MV-4-11 (cell line): ENCODE measurements around the gene ILRUN.
A peak's percentile ranks its signal among the peaks of the same experiment; 100 is the strongest.
"Not testable (repeated sequence)": the region's sequence is repeated elsewhere in the genome, so short reads cannot be mapped to it uniquely, and the experiment has no call there.

Experiments used
- DNase-seq: peaks from one replicate; lab custom pipeline; 2025; lab: John Stamatoyannopoulos, UW

ILRUN gene

DNA sequence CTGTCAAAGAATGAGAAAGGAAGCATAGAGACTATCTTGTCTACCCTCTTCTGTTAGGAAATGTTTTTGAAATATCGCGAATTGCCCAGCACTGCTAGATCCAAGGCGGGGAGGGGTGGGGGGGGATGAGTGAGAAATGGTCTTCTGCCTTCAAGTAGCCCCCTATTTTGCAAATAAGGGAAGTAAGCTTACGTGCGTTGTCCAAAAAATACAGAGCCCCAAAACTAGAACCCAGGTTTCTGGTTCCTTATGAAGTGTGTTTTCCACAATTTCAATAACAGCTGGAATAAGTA is 923 bp upstream of the ILRUN start:
- no peak for DNase-seq

- peak; percentile 38 for DNase-seq
Measured at GRCh38 chr6:34696189-34696738, 303 bp downstream of the ILRUN start.

DNA sequence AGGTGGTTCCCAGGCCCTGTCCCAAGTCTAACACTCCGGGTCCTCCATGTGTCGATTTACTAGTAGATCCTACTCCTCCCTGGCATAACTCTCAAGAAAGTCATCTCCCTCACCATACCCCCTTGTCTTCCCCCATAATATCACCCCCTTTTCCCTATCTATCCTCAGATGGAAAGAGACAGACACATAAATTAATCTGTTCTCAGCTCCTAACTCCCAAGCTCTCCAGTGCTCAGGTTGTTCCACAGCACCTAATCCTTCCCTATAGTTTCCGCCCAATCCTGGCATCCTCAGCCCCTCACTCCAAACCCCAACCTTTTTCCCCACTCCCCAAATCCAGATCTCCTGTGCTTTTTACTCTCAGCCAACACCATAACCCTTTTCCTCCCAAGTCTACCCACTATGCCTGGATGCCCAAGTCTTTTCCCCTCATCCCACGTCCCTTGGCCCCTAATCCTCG is 808 bp downstream of the ILRUN start:
- no peak for DNase-seq

DNA sequence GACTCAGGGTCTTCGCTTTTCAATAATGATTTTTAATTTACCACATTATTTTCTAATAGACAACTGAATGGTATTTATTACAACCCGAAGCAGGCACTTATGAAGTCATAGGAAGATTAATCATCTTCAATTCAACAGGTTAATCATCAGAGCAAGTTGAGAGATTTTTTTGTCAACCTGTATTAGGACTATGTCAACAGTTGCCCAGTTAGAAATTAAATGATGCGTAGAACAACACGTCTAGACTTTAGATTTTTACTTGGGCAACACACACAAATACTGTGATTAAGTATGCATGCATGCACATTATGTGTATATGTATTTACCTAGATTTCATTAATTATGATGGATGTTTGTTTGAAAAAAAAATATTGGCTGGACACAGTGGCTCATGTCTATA is 4.3 kb downstream of the ILRUN start:
- no peak for DNase-seq

- DNase-seq, result no peak
Measured at GRCh38 chr6:34689742-34690141, 6.8 kb downstream of the ILRUN start.

DNA sequence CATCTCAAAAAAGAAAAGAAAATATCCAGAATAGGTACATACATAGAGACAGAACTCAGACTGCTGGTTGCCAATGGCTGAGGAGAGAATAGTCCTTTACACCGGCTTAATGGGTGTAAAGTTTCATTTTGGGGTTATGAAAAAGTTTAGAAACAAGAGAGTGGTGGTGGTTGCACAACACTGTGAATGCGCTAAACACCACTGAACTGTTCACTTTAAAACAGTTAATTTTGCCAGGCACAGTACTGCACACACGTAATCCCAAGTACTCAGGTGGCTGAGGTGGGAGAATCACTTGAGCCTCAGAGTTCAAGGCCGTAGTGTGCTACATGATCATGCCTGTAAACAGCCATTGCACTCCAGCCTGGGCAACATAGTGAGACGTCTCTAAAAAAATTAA is 7.6 kb downstream of the ILRUN start:
- peak; percentile 63 for DNase-seq

GRCh38 chr6:34684919-34685318 is 11.6 kb downstream of the ILRUN start:
- no peak for DNase-seq

GRCh38 chr6:34684364-34684763 is 12.2 kb downstream of the ILRUN start:
- no peak for DNase-seq

DNA sequence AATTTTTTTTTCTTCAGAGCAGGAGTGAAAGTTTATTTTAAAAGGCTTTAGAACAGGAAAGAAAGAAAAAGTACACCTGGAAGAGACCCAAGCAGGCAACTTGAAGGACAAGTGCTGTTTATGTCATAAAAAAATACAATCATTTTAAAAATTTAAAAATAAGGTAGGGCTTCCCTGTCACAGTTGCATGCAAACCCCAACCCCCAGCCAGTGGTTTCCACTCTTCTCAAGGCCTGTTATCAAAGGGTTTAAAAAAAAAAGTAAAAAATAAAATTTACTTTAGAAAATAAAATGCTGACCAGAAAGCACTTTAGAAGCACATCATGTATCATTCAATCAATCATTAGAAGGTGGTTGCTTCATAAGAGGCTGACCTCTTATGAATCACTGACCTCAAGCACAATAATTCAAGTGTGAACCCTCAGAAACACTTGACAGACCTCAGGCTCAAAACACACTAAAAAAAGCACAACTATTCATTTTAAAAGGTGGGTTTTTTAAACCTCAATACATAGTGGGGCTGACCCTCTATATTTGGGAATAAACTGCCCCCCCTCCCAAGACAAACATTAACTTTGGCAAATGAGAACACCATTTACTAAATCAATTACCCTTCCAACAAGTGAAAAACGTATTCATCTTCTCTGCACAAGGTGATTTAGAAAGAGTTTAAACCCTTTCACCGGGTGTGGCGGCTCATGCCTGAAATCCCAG is 15.6 kb downstream of the ILRUN start:
- DNase-seq, result peak; percentile 38

DNA sequence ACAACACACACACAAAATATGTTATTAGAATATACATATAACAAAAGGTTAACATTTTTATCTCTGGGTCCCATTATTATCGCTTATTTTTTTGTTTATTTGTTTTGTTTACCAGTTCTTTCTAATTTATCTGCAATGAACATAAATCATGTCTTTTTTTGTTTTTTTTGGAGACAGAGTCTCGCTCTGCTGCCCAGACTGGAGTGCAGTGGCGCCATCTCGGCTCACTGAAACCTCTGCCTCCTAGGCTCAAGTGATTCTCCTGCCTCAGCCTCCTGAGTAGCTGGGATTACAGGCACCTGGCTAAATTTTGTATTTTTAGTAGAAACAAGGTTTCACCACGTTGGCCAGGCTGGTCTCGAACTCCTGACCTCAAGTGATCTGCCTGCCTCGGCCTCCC is 16.3 kb downstream of the ILRUN start:
- DNase-seq, result not testable (repeated sequence)

DNA sequence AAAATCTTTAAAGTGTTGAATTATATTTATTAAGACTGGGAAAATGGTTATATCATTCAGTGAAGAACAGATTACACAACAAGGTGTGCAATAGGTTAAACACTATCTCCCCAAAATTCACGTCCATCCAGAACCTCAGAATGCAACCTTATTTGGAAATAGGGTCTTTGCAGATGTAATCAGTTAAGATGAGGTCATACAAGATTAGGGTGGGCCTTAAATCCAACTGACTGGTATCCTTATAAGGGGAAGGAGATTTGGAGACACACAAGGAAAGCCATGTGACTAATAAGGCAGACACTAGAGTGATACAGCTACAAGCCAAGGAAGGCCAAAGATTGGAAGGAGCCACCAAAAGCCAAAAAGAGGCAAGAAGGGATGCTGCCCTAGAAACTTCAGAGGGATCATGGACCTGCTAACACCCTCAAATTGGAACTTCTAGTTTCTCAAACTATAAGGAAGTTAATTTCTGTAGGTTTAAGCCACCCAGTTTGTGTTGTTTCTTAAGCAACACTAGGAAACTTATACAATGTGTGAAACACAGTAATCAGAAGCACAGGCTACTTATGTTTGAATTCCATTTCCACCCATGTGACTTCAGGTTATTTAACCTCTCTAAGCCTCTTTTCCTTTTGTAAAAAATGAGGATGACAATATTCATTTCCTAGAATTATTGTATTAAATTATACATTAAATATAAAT is 16.9 kb downstream of the ILRUN start:
- peak; percentile 66 for DNase-seq

DNA sequence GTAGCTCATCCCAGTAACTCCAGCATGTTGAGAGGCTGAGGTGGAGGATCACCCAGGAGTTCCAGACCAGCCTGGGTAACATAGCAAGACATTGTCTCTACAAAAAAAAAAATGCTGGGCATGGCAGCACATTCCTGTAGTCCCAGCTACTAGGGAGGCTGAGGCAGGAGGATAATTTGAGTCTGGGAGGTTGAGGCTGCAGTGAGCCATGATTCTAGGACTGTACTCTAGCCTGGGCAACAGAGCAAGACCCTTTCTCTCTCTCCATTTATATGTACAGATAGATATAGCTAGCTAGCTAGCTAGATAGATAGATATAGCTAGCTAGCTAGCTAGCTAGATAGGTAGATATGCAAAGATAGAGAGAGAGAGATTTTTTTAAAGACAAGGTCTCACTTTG is 20.4 kb downstream of the ILRUN start:
- no peak for DNase-seq

DNA sequence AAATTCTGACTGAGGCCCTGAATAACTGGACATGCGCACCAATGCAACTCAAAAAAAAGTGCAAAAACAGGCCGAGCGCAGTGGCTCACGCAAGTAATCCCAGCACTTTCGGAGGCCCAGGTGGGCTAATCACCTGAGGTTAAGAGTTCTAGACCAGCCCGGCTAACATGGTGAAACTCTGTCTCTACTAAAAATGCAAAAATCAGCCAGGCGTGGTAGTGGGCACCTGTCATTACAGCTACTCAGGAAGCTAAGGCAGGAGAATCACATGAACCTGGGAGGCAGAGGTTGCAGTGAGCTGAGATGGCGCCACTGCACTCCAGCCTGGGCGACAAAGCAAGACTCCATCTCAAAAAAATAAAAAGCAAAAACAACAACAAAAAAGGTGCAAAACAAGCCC is 21.6 kb downstream of the ILRUN start:
- not testable (repeated sequence) for DNase-seq

DNA sequence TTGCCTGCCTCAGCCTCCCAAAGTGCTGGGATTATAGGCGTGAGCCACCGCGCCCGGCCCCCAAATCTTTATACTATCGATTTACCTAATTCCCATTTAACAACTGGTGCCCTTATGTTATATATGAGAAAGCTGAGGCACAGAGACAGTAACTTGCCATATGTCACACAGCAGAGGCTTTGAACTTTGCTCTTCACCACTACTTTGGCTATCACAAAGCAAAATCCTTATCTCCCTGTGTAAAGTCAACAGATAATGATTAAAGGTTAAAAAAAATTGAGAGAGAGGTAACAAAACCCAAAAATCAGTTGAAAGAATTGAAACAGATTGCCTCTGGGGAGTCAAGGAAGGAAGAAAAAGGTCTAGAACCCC is 22.3 kb downstream of the ILRUN start:
- DNase-seq, result no peak

- DNase-seq, result no peak
Measured at GRCh38 chr6:34673064-34673463, 23.5 kb downstream of the ILRUN start.

- DNase-seq, result no peak
Measured at GRCh38 chr6:34672657-34673043, 23.9 kb downstream of the ILRUN start.

DNA sequence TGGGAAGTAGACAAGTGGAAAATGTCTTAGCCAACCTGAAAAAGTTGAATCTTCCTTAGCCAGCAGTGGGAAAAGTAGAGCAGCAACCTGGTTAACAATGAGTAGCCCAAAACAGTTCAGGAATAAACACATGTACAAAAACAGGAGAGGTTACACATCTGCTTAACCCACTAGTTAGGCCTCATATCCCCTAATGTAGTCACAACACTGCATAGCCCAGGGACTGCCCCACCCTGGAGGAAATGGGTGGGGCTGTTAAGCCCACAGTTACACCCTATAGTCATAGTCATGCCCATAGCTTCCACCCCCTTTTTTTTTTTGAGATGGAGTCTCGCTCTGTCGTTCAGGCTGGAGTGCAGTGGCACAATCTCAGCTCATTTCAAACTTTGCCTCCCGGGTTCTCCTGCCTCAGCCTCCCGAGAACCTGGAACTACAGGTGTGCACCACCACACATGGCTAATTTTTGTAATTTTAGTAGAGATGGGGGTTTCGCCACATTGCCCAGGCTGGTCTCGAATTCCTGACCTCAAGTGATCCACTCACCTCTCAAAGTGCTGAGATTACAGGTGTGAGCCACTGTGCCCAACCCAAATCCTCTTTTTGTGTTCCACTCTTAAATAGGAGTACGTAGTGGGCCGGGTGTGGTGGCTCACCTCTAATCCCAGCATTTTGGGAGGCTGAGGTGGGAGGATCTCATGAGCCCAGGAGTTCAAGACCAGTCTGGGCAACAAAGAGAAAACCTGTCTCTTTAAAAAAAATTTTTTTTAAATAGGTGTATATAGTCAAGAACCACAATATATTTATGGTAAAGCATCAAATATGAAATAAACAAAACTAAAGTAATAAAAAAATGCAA is 24.5 kb downstream of the ILRUN start:
- peak; percentile 74 for DNase-seq

GRCh38 chr6:34671367-34671766 is 25.2 kb downstream of the ILRUN start:
- DNase-seq, result peak; percentile 32

- DNase-seq, result not testable (repeated sequence)
Measured at GRCh38 chr6:34668799-34669198, 27.8 kb downstream of the ILRUN start.

DNA sequence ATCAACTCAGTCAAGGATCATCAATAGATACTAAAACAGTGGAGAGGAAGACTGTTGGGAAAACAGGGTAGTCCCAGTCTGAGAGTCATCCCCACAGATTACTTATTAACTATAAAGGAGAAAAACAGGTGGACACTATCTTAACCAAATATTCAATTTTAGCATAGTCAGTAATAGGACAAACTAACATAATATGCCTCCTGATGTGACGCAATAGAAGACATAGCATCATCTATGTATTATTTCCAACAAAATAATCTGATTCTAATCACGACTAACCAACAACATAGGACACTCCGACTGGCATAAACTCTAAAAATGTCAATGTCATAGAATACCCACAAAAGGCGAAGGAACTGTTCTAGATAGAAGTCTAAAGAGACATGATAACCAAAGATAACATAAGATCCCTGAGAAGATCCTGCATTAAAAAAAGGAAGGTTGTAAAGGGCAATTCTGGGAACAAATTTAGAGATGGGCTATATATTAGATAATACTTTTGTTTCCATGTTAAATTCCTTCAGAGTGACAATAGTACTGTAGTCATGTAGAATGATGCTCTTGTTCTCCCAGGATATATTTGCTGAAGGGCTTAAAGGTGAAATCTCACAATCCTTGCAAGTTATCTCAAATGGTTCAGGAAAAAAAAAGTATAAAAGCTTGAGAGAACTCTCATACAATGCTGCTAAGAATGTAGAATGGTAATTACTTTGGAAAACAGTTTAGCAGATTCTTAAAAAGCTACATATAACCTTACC is 28.9 kb downstream of the ILRUN start:
- no peak for DNase-seq

DNA sequence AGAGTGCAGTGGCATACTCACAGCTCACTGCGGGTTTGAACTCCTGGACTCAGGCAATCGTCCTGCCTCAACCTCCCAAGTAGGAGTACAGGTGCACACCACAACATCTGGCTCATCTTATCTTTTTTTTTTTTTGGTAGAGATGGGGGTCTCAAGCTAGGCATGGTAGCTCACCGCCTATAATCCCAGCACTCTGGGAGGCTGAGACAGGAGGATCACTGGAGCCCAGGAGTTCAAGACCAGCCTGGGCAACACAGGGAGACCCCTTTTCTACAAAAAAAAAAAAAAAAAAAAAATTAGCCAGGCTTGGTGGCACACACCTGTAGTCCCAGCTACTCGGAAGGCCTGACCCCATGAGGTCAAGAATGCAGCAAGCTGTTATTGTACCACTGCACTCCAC is 31.5 kb downstream of the ILRUN start:
- no peak for DNase-seq
